SH-SY5Y (cell line): ENCODE measurements around the gene HOXD12.

ENCODE experiments used
- GATA2 ChIP-seq: IDR thresholded peaks from 2 replicates; pipeline ENCODE4 v1.6.1; 2011; ENCODE audit warnings: mild to moderate bottlenecking, low read depth, low read length
- GATA3 ChIP-seq: IDR thresholded peaks from 2 replicates; pipeline ENCODE4 v1.6.1; 2011; ENCODE audit warnings: low read depth, mild to moderate bottlenecking, low read length, moderate library complexity

HOXD12 gene

GRCh38 chr2:176105078-176105729, 5.6 kb downstream of the HOXD12 start:
- TF ChIP-seq GATA2 (peak; percentile 57; the same call in 1 of the 2 replicates), GATA3 (no peak)

- TF ChIP-seq GATA2 = no peak
- no peak for TF ChIP-seq GATA3
Measured at GRCh38 chr2:176105730-176106580, 6.4 kb downstream of the HOXD12 start.

GRCh38 chr2:176106581-176107539, 7.3 kb downstream of the HOXD12 start, which contains the start of gene HOXD11:
Gene HOXD11 (plus strand): TSS chr2:176107280. CDS start chr2:176107356, 76 bp downstream.
- TF ChIP-seq GATA2 (no peak), GATA3 (no peak)

- TF ChIP-seq GATA3 (no peak), GATA2 (no peak)
Measured at GRCh38 chr2:176107731-176108181, 8.2 kb downstream of the HOXD12 start.

GRCh38 chr2:176109192-176109901, 9.8 kb downstream of the HOXD12 start:
- TF ChIP-seq GATA3 (no peak), GATA2 (no peak)

- no peak for TF ChIP-seq GATA3
- TF ChIP-seq GATA2 = no peak
Measured at GRCh38 chr2:176109946-176110345, 10.4 kb downstream of the HOXD12 start.

- no peak for TF ChIP-seq GATA2
- no peak for TF ChIP-seq GATA3
Measured at GRCh38 chr2:176110415-176111308, 11.1 kb downstream of the HOXD12 start.

- TF ChIP-seq GATA2 (no peak), GATA3 (no peak)
Measured at GRCh38 chr2:176111309-176111663, 11.7 kb downstream of the HOXD12 start.

- TF ChIP-seq GATA3 (no peak), GATA2 (no peak)
Measured at GRCh38 chr2:176111846-176112374, 12.3 kb downstream of the HOXD12 start.

- no peak for TF ChIP-seq GATA2
- TF ChIP-seq GATA3 = no peak
Measured at GRCh38 chr2:176112375-176113302, 13.0 kb downstream of the HOXD12 start.
